ENCODE results near the gene TTC28.

GRCh38 chr22:27978317-27978716 is 701.3 kb downstream of the TTC28 start:
- TF ChIP-seq, protein P1, sequence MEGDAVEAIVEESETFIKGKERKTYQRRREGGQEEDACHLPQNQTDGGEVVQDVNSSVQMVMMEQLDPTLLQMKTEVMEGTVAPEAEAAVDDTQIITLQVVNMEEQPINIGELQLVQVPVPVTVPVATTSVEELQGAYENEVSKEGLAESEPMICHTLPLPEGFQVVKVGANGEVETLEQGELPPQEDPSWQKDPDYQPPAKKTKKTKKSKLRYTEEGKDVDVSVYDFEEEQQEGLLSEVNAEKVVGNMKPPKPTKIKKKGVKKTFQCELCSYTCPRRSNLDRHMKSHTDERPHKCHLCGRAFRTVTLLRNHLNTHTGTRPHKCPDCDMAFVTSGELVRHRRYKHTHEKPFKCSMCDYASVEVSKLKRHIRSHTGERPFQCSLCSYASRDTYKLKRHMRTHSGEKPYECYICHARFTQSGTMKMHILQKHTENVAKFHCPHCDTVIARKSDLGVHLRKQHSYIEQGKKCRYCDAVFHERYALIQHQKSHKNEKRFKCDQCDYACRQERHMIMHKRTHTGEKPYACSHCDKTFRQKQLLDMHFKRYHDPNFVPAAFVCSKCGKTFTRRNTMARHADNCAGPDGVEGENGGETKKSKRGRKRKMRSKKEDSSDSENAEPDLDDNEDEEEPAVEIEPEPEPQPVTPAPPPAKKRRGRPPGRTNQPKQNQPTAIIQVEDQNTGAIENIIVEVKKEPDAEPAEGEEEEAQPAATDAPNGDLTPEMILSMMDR (IDR thresholded peaks at IDR 0.05), result no peak
- TF ChIP-seq POLR2A (IDR thresholded peaks at IDR 0.05), result no peak
